Activated naive CD4-positive, alpha-beta T cell treated with anti-CD3 and anti-CD28 coated beads for 36 hours (primary cell): ENCODE measurements around the gene IFNA6. TPM values are rescaled to one million over a fixed set of nuclear protein-coding genes. Genes with fewer than 3 reads are reported as not detected.

Experiments
- CTCF ChIA-PET: fragments of 350-600 bp; sonication (Branson Sonifier 250); formaldehyde crosslinking; loops from one replicate; lab custom pipeline; 2021; ENCODE audit warnings: antibody characterized with exemption; lab: Charles Lee
- DNase-seq: peaks from one replicate; pipeline ENCODE4 v3.0.0-alpha.2; 2020
- H3K27ac Mint-ChIP-seq: one replicate; pipeline ENCODE4 v1.8.0; 2021; ENCODE audit warnings: mild to moderate bottlenecking, mixed read lengths
- H3K27me3 Mint-ChIP-seq: one replicate; pipeline ENCODE4 v1.8.0; 2021; ENCODE audit warnings: low read depth, mixed read lengths
- H3K36me3 Mint-ChIP-seq: one replicate; pipeline ENCODE4 v1.8.0; 2021; ENCODE audit warnings: low read depth, mixed read lengths
- H3K4me1 Mint-ChIP-seq: one replicate; pipeline ENCODE4 v1.8.0; 2021; ENCODE audit warnings: low read depth, mixed read lengths
- H3K4me3 Mint-ChIP-seq: one replicate; pipeline ENCODE4 v1.8.0; 2021; ENCODE audit warnings: mild to moderate bottlenecking, moderate library complexity, mixed read lengths
- H3K9me3 Mint-ChIP-seq: one replicate; pipeline ENCODE4 v1.8.0; 2021; ENCODE audit warnings: mixed read lengths
- intact Hi-C: fragments of 100-400 bp; cut with micrococcal nuclease; formaldehyde crosslinking; loops from one replicate; pipeline ENCODE4 v1.15.1; 2023
- total RNA-seq, 2 experiments: library from RNA; stranded (reverse); gene quantifications; one replicate each; pipeline ENCODE4 v1.2.3, GENCODE V29; 2021

IFNA6 gene
- total RNA-seq, 2 experiments from 2014 or later: not detected

GRCh38 chr9:21362287-21362686, 11.6 kb upstream of the IFNA6 start:
- peaks cover 9% of the 10 kb centered on the region for H3K27me3 Mint-ChIP-seq
- H3K36me3 Mint-ChIP-seq: no peaks in the 10 kb centered on the region
- CTCF ChIA-PET: interaction anchor here (1.7 kb wide), 1 partner anchor 33 kb away, joined by 4 read pairs; no protein-coding TSS in a partner anchor

GRCh38 chr9:21357479-21358460, 7.1 kb upstream of the IFNA6 start:
- Mint-ChIP-seq H3K27ac (no peak overlapping the region), H3K36me3 (peaks cover 6% of the 10 kb centered on the region), H3K4me1 (peaks cover 19% of the 10 kb centered on the region), H3K4me3 (peak overlapping the region; percentile 36), H3K9me3 (peaks cover 6% of the 10 kb centered on the region), H3K27me3 (peaks cover 13% of the 10 kb centered on the region)
- CTCF ChIA-PET: interaction anchor here (1.0 to 1.9 kb wide), 4 partner anchors 23 to 38 kb away, joined by 4 to 5 read pairs (median 4); partner anchors contain the start of gene KLHL9
- intact Hi-C loops: loop anchor here (1.0 to 5.0 kb wide), 15 partner anchors 22 to 1360 kb away; partner anchors contain the start of genes FOCAD and KLHL9
- DNase-seq: peak; percentile 28

More at GRCh38 chr9:21362287-21362686, 11.6 kb upstream of the IFNA6 start:
- intact Hi-C loops: no loop called here
- no peak for DNase-seq
- H3K4me1 Mint-ChIP-seq: peaks cover 15% of the 10 kb centered on the region
- H3K9me3 Mint-ChIP-seq: no peaks in the 10 kb centered on the region
- H3K4me3 Mint-ChIP-seq: no peak overlapping the region
- no peak overlapping the region for H3K27ac Mint-ChIP-seq

GRCh38 chr9:21348430-21348970, 2.2 kb downstream of the IFNA6 start:
- intact Hi-C loops: no loop called here
- CTCF ChIA-PET: interaction anchor here (0.6 to 1.0 kb wide), 2 partner anchors 48 to 442 kb away, joined by 3 to 4 read pairs; no protein-coding TSS in a partner anchor
- H3K9me3 Mint-ChIP-seq: no peaks in the 10 kb centered on the region
- no peak overlapping the region for H3K27ac Mint-ChIP-seq
- no peaks in the 10 kb centered on the region for H3K4me1 Mint-ChIP-seq
- no peaks in the 10 kb centered on the region for H3K36me3 Mint-ChIP-seq
- H3K27me3 Mint-ChIP-seq: peaks cover 20% of the 10 kb centered on the region
- DNase-seq: no peak
- no peak overlapping the region for H3K4me3 Mint-ChIP-seq

GRCh38 chr9:21340735-21341134, 10.0 kb downstream of the IFNA6 start:
- no peaks in the 10 kb centered on the region for H3K9me3 Mint-ChIP-seq
- intact Hi-C loops: no loop called here
- no peak overlapping the region for H3K4me3 Mint-ChIP-seq
- H3K27ac Mint-ChIP-seq: no peak overlapping the region
- peaks cover 7% of the 10 kb centered on the region for H3K27me3 Mint-ChIP-seq
- DNase-seq: no peak
- no peaks in the 10 kb centered on the region for H3K36me3 Mint-ChIP-seq
- H3K4me1 Mint-ChIP-seq: peaks cover 9% of the 10 kb centered on the region
- CTCF ChIA-PET: interaction anchor here (0.9 to 1.1 kb wide), 3 partner anchors 52 to 448 kb away, joined by 3 read pairs; no protein-coding TSS in a partner anchor

GRCh38 chr9:21336457-21336856, 14.2 kb downstream of the IFNA6 start:
- H3K9me3 Mint-ChIP-seq: no peaks in the 10 kb centered on the region
- H3K27ac Mint-ChIP-seq: no peak overlapping the region
- intact Hi-C loops: loop anchor here (5.0 kb wide), 2 partner anchors 304 to 351 kb away; partner anchors contain the start of gene HACD4
- peaks cover 17% of the 10 kb centered on the region for H3K36me3 Mint-ChIP-seq
- peaks cover 38% of the 10 kb centered on the region for H3K4me1 Mint-ChIP-seq
- H3K4me3 Mint-ChIP-seq: peak overlapping the region; percentile 53
- CTCF ChIA-PET: interaction anchor here (1.0 to 1.2 kb wide), 2 partner anchors 13 to 153 kb away, joined by 3 read pairs; no protein-coding TSS in a partner anchor
- H3K27me3 Mint-ChIP-seq: no peaks in the 10 kb centered on the region
- no peak for DNase-seq

GRCh38 chr9:21334701-21335632, 15.7 kb downstream of the IFNA6 start, which contains the start of gene KLHL9:
Gene KLHL9 (minus strand): TSS chr9:21335404. CDS start chr9:21334859, 545 bp downstream.
- Mint-ChIP-seq H3K27ac (peak within 1 kb of the TSS; percentile 91), H3K36me3 (peaks cover 20% of the 10 kb centered on the region), H3K27me3 (no peaks in the 10 kb centered on the region), H3K4me3 (peak within 1 kb of the TSS; percentile 84), H3K9me3 (no peaks in the 10 kb centered on the region), H3K4me1 (peaks cover 48% of the 10 kb centered on the region)
- intact Hi-C loops: loop anchor here (1.0 to 5.0 kb wide), 8 partner anchors 22 to 660 kb away; partner anchors contain the start of genes HACD4 and MTAP
- CTCF ChIA-PET: interaction anchor here (0.6 to 2.3 kb wide), 16 partner anchors 9 to 958 kb away, joined by 3 to 29 read pairs (median 4); no protein-coding TSS in a partner anchor
- DNase-seq: peak; percentile 93

GRCh38 chr9:21333226-21333625, 17.5 kb downstream of the IFNA6 start:
- no peaks in the 10 kb centered on the region for H3K9me3 Mint-ChIP-seq

GRCh38 chr9:21331676-21332402, 18.8 kb downstream of the IFNA6 start:
- intact Hi-C loops: no loop called here
- DNase-seq: no peak
- Mint-ChIP-seq H3K27me3 (no peaks in the 10 kb centered on the region), H3K4me1 (peaks cover 66% of the 10 kb centered on the region), H3K9me3 (no peaks in the 10 kb centered on the region), H3K27ac (no peak overlapping the region), H3K4me3 (peak overlapping the region; percentile 9), H3K36me3 (peaks cover 20% of the 10 kb centered on the region)
- CTCF ChIA-PET: interaction anchor here (0.5 to 4.2 kb wide), 5 partner anchors 10 to 236 kb away, joined by 3 to 37 read pairs (median 3); no protein-coding TSS in a partner anchor

More at GRCh38 chr9:21333226-21333625, 17.5 kb downstream of the IFNA6 start:
- intact Hi-C loops: no loop called here
- H3K36me3 Mint-ChIP-seq: peaks cover 20% of the 10 kb centered on the region
- CTCF ChIA-PET: interaction anchor here (0.5 to 1.8 kb wide), 8 partner anchors 9 to 216 kb away, joined by 3 to 8 read pairs (median 3); no protein-coding TSS in a partner anchor
- peak overlapping the region; percentile 91 for H3K27ac Mint-ChIP-seq
- H3K4me3 Mint-ChIP-seq: peak overlapping the region; percentile 84
- H3K27me3 Mint-ChIP-seq: no peaks in the 10 kb centered on the region
- no peak for DNase-seq
- peaks cover 57% of the 10 kb centered on the region for H3K4me1 Mint-ChIP-seq

- Mint-ChIP-seq H3K27ac (no peak overlapping the region), H3K36me3 (peaks cover 8% of the 10 kb centered on the region), H3K9me3 (no peaks in the 10 kb centered on the region), H3K4me1 (peaks cover 41% of the 10 kb centered on the region), H3K4me3 (no peak overlapping the region), H3K27me3 (no peaks in the 10 kb centered on the region)
- intact Hi-C loops: loop anchor here (1.0 kb wide), 1 partner anchor 70 kb away; no protein-coding TSS in a partner anchor
- CTCF ChIA-PET: interaction anchor here (0.6 to 2.9 kb wide), 33 partner anchors 8 to 1362 kb away, joined by 3 to 61 read pairs (median 4); partner anchors contain the start of genes IFNA8 and KLHL9
- DNase-seq: no peak
Measured at GRCh38 chr9:21326526-21327139, 24.1 kb downstream of the IFNA6 start.

- H3K36me3 Mint-ChIP-seq: peaks cover 5% of the 10 kb centered on the region
- H3K27me3 Mint-ChIP-seq: no peaks in the 10 kb centered on the region
- no peaks in the 10 kb centered on the region for H3K9me3 Mint-ChIP-seq
- H3K4me1 Mint-ChIP-seq: peaks cover 25% of the 10 kb centered on the region
- intact Hi-C loops: no loop called here
- H3K4me3 Mint-ChIP-seq: no peak overlapping the region
- DNase-seq: no peak
- H3K27ac Mint-ChIP-seq: no peak overlapping the region
- CTCF ChIA-PET: interaction anchor here (0.8 to 3.5 kb wide), 12 partner anchors 9 to 142 kb away, joined by 3 to 19 read pairs (median 4); partner anchors contain the start of gene KLHL9
Measured at GRCh38 chr9:21324047-21324446, 26.6 kb downstream of the IFNA6 start.
